Measurements from ENCODE around the gene PHLPP1. TPM values are rescaled to one million over a fixed set of nuclear protein-coding genes. Genes with fewer than 3 reads are reported as not detected.
A peak's percentile ranks its signal among the peaks of the same experiment; 100 is the strongest.

Gene PHLPP1
- total and polyA plus RNA-seq, 2 donors = 6.6 to 27.3 TPM

GRCh38 chr18:62781262-62781661, 65.9 kb downstream of the PHLPP1 start:
- 90% methylated on average over 3 of the region's 3 CpGs for WGBS
- Histone ChIP-seq H3K27ac (ENCODE audit: low read depth) (peak overlapping the region; percentile 28), H3K36me3 (ENCODE audit: insufficient read depth) (no peaks in the 10 kb centered on the region), H3K4me3 (ENCODE audit: low read depth, low read length) (no peak overlapping the region), H3K4me1 (ENCODE audit: insufficient read depth) (no peaks in the 10 kb centered on the region)
- DNase-seq (ENCODE audit: extremely low spot score) = no peak

GRCh38 chr18:62781893-62782292, 66.6 kb downstream of the PHLPP1 start:
- DNase-seq (ENCODE audit: extremely low spot score) = no peak
- Histone ChIP-seq H3K36me3 (ENCODE audit: insufficient read depth) (no peaks in the 10 kb centered on the region), H3K4me1 (ENCODE audit: insufficient read depth) (no peaks in the 10 kb centered on the region), H3K4me3 (ENCODE audit: low read depth, low read length) (no peak overlapping the region), H3K27ac (ENCODE audit: low read depth) (peak overlapping the region; percentile 10)
- 61% methylated on average over 2 of the region's 2 CpGs for WGBS

- Histone ChIP-seq H3K36me3 (ENCODE audit: insufficient read depth) (no peaks in the 10 kb centered on the region), H3K27ac (ENCODE audit: low read depth) (no peak overlapping the region), H3K4me3 (ENCODE audit: low read depth, low read length) (no peak overlapping the region), H3K4me1 (ENCODE audit: insufficient read depth) (peaks cover 2% of the 10 kb centered on the region)
- DNase-seq (ENCODE audit: extremely low spot score) = no peak
- WGBS = 55% methylated on average over 4 of the region's 4 CpGs
These were observed 69.1 kb downstream of the PHLPP1 start for GRCh38 chr18:62784338-62784965.

GRCh38 chr18:62784966-62785413, 69.6 kb downstream of the PHLPP1 start:
- peak; percentile 51 for DNase-seq (ENCODE audit: extremely low spot score)
- no peak overlapping the region for H3K4me3 ChIP-seq (ENCODE audit: low read depth, low read length)
- 32% methylated on average over 3 of the region's 3 CpGs for WGBS
- H3K4me1 ChIP-seq (ENCODE audit: insufficient read depth) = peaks cover 2% of the 10 kb centered on the region
- no peaks in the 10 kb centered on the region for H3K36me3 ChIP-seq (ENCODE audit: insufficient read depth)
- peak overlapping the region; percentile 59 for H3K27ac ChIP-seq (ENCODE audit: low read depth)

GRCh38 chr18:62786689-62787088, 71.3 kb downstream of the PHLPP1 start:
- no peak overlapping the region for H3K27ac ChIP-seq (ENCODE audit: low read depth)
- H3K4me3 ChIP-seq (ENCODE audit: low read depth, low read length) = no peak overlapping the region
- DNase-seq (ENCODE audit: extremely low spot score) = no peak
- H3K4me1 ChIP-seq (ENCODE audit: insufficient read depth) = peaks cover 2% of the 10 kb centered on the region
- H3K36me3 ChIP-seq (ENCODE audit: insufficient read depth) = no peaks in the 10 kb centered on the region
- WGBS = 97% methylated on average over 3 of the region's 3 CpGs

- H3K36me3 ChIP-seq (ENCODE audit: insufficient read depth) = no peaks in the 10 kb centered on the region
- H3K27ac ChIP-seq (ENCODE audit: low read depth) = peak overlapping the region; percentile 23
- H3K4me1 ChIP-seq (ENCODE audit: insufficient read depth) = peaks cover 2% of the 10 kb centered on the region
- 97% methylated on average over 3 of the region's 3 CpGs for WGBS
- H3K4me3 ChIP-seq (ENCODE audit: low read depth, low read length) = no peak overlapping the region
- no peak for DNase-seq (ENCODE audit: extremely low spot score)
These were observed 72.8 kb downstream of the PHLPP1 start for GRCh38 chr18:62788111-62788510.

- Histone ChIP-seq H3K27ac (ENCODE audit: low read depth) (no peak overlapping the region), H3K4me1 (ENCODE audit: insufficient read depth) (peaks cover 2% of the 10 kb centered on the region), H3K4me3 (ENCODE audit: low read depth, low read length) (no peak overlapping the region), H3K36me3 (ENCODE audit: insufficient read depth) (no peaks in the 10 kb centered on the region)
- 39% methylated on average over 3 of the region's 3 CpGs for WGBS
- DNase-seq (ENCODE audit: extremely low spot score) = no peak
These were observed 73.5 kb downstream of the PHLPP1 start for GRCh38 chr18:62788876-62789275.

GRCh38 chr18:62790871-62791772, 75.8 kb downstream of the PHLPP1 start:
- DNase-seq (ENCODE audit: extremely low spot score) = peak; percentile 54
- no peak overlapping the region for H3K4me3 ChIP-seq (ENCODE audit: low read depth, low read length)
- H3K27ac ChIP-seq (ENCODE audit: low read depth) = no peak overlapping the region

GRCh38 chr18:62792016-62792415, 76.7 kb downstream of the PHLPP1 start:
- Histone ChIP-seq H3K27ac (ENCODE audit: low read depth) (no peak overlapping the region), H3K4me3 (ENCODE audit: low read depth, low read length) (no peak overlapping the region), H3K36me3 (ENCODE audit: insufficient read depth) (no peaks in the 10 kb centered on the region), H3K4me1 (ENCODE audit: insufficient read depth) (peaks cover 2% of the 10 kb centered on the region)
- DNase-seq (ENCODE audit: extremely low spot score) = no peak
- WGBS = 58% methylated on average over 1 of the region's 1 CpG

More at GRCh38 chr18:62790871-62791772, 75.8 kb downstream of the PHLPP1 start:
- peaks cover 2% of the 10 kb centered on the region for H3K4me1 ChIP-seq (ENCODE audit: insufficient read depth)
- WGBS = 47% methylated on average over 7 of the region's 7 CpGs
- H3K36me3 ChIP-seq (ENCODE audit: insufficient read depth) = no peaks in the 10 kb centered on the region

GRCh38 chr18:62795813-62796212, 80.5 kb downstream of the PHLPP1 start:
- WGBS = 92% methylated on average over 3 of the region's 3 CpGs
- no peak overlapping the region for H3K4me3 ChIP-seq (ENCODE audit: low read depth, low read length)
- no peak overlapping the region for H3K27ac ChIP-seq (ENCODE audit: low read depth)
- no peak for DNase-seq (ENCODE audit: extremely low spot score)
- H3K36me3 ChIP-seq (ENCODE audit: insufficient read depth) = no peaks in the 10 kb centered on the region
- no peaks in the 10 kb centered on the region for H3K4me1 ChIP-seq (ENCODE audit: insufficient read depth)

GRCh38 chr18:62796216-62796621, 80.9 kb downstream of the PHLPP1 start:
- 84% methylated on average over 1 of the region's 1 CpG for WGBS
- Histone ChIP-seq H3K4me3 (ENCODE audit: low read depth, low read length) (no peak overlapping the region), H3K36me3 (ENCODE audit: insufficient read depth) (no peaks in the 10 kb centered on the region), H3K4me1 (ENCODE audit: insufficient read depth) (no peaks in the 10 kb centered on the region), H3K27ac (ENCODE audit: low read depth) (no peak overlapping the region)
- DNase-seq (ENCODE audit: extremely low spot score) = no peak

- Histone ChIP-seq H3K4me1 (ENCODE audit: insufficient read depth) (no peaks in the 10 kb centered on the region), H3K27ac (ENCODE audit: low read depth) (no peak overlapping the region), H3K36me3 (ENCODE audit: insufficient read depth) (no peaks in the 10 kb centered on the region), H3K4me3 (ENCODE audit: low read depth, low read length) (no peak overlapping the region)
- no peak for DNase-seq (ENCODE audit: extremely low spot score)
- WGBS = 90% methylated on average over 3 of the region's 3 CpGs
These were observed 82.0 kb downstream of the PHLPP1 start for GRCh38 chr18:62797329-62797728.

GRCh38 chr18:62799977-62800376, 84.6 kb downstream of the PHLPP1 start:
- no peak for DNase-seq (ENCODE audit: extremely low spot score)
- WGBS = 83% methylated on average over 6 of the region's 6 CpGs
- Histone ChIP-seq H3K4me1 (ENCODE audit: insufficient read depth) (no peaks in the 10 kb centered on the region), H3K27ac (ENCODE audit: low read depth) (no peak overlapping the region), H3K4me3 (ENCODE audit: low read depth, low read length) (no peak overlapping the region), H3K36me3 (ENCODE audit: insufficient read depth) (no peaks in the 10 kb centered on the region)

GRCh38 chr18:62802523-62802922, 87.2 kb downstream of the PHLPP1 start:
- no peak overlapping the region for H3K27ac ChIP-seq (ENCODE audit: low read depth)
- DNase-seq (ENCODE audit: extremely low spot score) = no peak
- H3K4me3 ChIP-seq (ENCODE audit: low read depth, low read length) = no peak overlapping the region
- no peaks in the 10 kb centered on the region for H3K4me1 ChIP-seq (ENCODE audit: insufficient read depth)
- 64% methylated on average over 3 of the region's 3 CpGs for WGBS
- H3K36me3 ChIP-seq (ENCODE audit: insufficient read depth) = no peaks in the 10 kb centered on the region

Measured in urinary bladder (tissue), 4 donors.